Ovary (tissue), 9 donors: Measurements from ENCODE around the gene ARHGAP27. TPM values are rescaled to one million over a fixed set of nuclear protein-coding genes. Genes with fewer than 3 reads are reported as not detected.
A peak's percentile ranks its signal among the peaks of the same experiment; 100 is the strongest.

Experiments used
- DNase-seq, 5 donors: peaks; one replicate each; pipeline ENCODE4 v3.0.0-alpha.2; 2019 to 2020
- H3K27ac ChIP-seq, 2 donors: fragments of 200-600 bp; one replicate each; pipeline versions ENCODE4 v1.5.1 to v1.8.0; 2019 to 2022
- H3K27me3 ChIP-seq: fragments of 200-600 bp; one replicate; pipeline ENCODE4 v1.8.0; 2022
- H3K36me3 ChIP-seq: fragments of 200-600 bp; sonication (generic); one replicate; pipeline ENCODE4 v1.5.1; 2019
- H3K4me1 ChIP-seq: one replicate; pipeline ENCODE4 v1.8.1; 2013; ENCODE audit warnings: mild to moderate bottlenecking, moderate library complexity; ENCODE audit not compliant: insufficient read depth
- H3K4me3 ChIP-seq: fragments of 200-600 bp; sonication (generic); one replicate; pipeline ENCODE4 v1.5.1; 2017
- H3K9me3 ChIP-seq, 2 donors: fragments of 200-600 bp in 1 of 2; sonication (generic) in 1 of 2; one replicate each; pipeline versions ENCODE4 v1.5.1 to v1.8.1; 2013 to 2019; ENCODE audit warnings: mild to moderate bottlenecking in 1 of 2, moderate library complexity in 1 of 2
- EP300 ChIP-seq: sonication (generic); formaldehyde crosslinking; IDR thresholded peaks from one replicate; pipeline ENCODE4 v1.6.1; 2017; ENCODE audit warnings: antibody characterized with exemption
- POLR2A ChIP-seq: fragments of 450-650 bp; IDR thresholded peaks from one replicate; pipeline ENCODE4 v1.6.1; 2017; ENCODE audit warnings: antibody characterized with exemption, mild to moderate bottlenecking, moderate library complexity
- WGBS, 3 donors: extraction: QIAGEN DNeasy Blood & Tissue Kit in 1 of 3; methylation state at CpG; one replicate each; pipeline versions ENCODE4 v1.1.5 to v1.1.7; 2013 to 2017; 5-methylcytosine and 5-hydroxymethylcytosine counted together
- intact Hi-C, 4 donors: fragments of 100-400 bp; cut with DNase I; formaldehyde crosslinking; loops; one replicate each; pipeline versions ENCODE4 v1.11.0 to v1.15.1; 2022 to 2023
- polyA plus RNA-seq, 2 donors: library from polyadenylated mRNA; stranded (reverse); fragments of 200-250 nt in 1 of 2; fragments of 350-450 nt in 1 of 2; fragmentation: Illumina TruSeq in 1 of 2; extraction: RNeasy Lipid Tissue Mini Kit (QIAGEN cat#74804) in 1 of 2; gene quantifications; one replicate each; pipeline ENCODE4 v1.2.3, GENCODE V29; 2013 to 2014
- total RNA-seq, 7 donors: library from RNA; depleted of rRNA in 2 of 7; stranded (reverse); fragments of >200 nt in 2 of 7; fragmentation: NEBNext Ultra II Directional in 3 of 7; extraction: Animal tissue kit (Norgen Biotek cat#: 25700) in 3 of 7; gene quantifications; one replicate each; pipeline versions ENCODE4 v1.1.0 to v1.2.4, GENCODE V29; 2016 to 2023
- TF ChIP-seq, protein P1 (sequence below), 3 donors: fragments of 450-650 bp in 2 of 3; fragments of 200-600 bp in 1 of 3; IDR thresholded peaks; one replicate each; pipeline versions ENCODE4 v1.5.1 to v1.8.0; 2016 to 2022; ENCODE audit warnings: antibody characterized with exemption in 3 of 3, mild to moderate bottlenecking in 1 of 3
- donor health status: DM: no; HTN: no; CAD: no; lungs with moderate emphysema.
- donor health status: DM: no; HTN: no; CAD: no.
- donor health status: Bipolar disorder and iron deficiency.
- donor health status: DM: yes; HTN: yes; CAD: no.
- donor health status: DM: no; HTN: no; CAD: no.
- donor health status: DM: yes; HTN: yes; CAD: no.

ARHGAP27 gene
- total and polyA plus RNA-seq, 9 donors: 3.7 to 41.7 (median 8.7) TPM

DNA sequence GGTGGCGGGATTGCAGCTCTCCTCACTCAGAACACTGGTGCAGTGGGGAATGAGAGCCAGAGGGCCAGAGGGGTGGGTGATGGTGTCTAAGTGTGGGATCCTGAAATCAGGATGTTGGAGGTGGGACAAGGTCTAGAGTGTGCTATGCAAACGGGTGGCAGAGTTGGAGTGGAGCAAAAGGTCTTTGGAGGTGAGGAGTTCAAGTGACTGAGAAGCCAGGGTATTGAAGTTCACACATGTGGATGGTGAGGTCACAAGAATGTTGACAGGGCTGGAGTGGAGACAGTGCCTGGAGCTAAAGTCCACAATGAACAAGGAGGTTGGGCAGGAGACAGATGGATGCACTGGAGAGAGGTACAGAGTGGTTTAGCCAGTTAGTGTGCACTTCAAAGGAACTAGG is 77.6 kb downstream of the ARHGAP27 start:
- intact Hi-C loops: no loop called here
- no peaks in the 10 kb centered on the region for H3K27me3 ChIP-seq
- peak in 1 of 5 donors; percentile 2 for DNase-seq
- H3K27ac ChIP-seq: no peak overlapping the region
- H3K4me3 ChIP-seq: no peak overlapping the region
- WGBS, 3 donors: 51 to 62% (median 60%) methylated on average over 2 of the region's 2 CpGs
- TF ChIP-seq EP300 (no peak), POLR2A (no peak)
- TF ChIP-seq, protein P1, sequence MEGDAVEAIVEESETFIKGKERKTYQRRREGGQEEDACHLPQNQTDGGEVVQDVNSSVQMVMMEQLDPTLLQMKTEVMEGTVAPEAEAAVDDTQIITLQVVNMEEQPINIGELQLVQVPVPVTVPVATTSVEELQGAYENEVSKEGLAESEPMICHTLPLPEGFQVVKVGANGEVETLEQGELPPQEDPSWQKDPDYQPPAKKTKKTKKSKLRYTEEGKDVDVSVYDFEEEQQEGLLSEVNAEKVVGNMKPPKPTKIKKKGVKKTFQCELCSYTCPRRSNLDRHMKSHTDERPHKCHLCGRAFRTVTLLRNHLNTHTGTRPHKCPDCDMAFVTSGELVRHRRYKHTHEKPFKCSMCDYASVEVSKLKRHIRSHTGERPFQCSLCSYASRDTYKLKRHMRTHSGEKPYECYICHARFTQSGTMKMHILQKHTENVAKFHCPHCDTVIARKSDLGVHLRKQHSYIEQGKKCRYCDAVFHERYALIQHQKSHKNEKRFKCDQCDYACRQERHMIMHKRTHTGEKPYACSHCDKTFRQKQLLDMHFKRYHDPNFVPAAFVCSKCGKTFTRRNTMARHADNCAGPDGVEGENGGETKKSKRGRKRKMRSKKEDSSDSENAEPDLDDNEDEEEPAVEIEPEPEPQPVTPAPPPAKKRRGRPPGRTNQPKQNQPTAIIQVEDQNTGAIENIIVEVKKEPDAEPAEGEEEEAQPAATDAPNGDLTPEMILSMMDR (IDR thresholded peaks at IDR 0.05): no peak
- H3K9me3 ChIP-seq: no peaks in the 10 kb centered on the region
- no peaks in the 10 kb centered on the region for H3K36me3 ChIP-seq
- no peaks in the 10 kb centered on the region for H3K4me1 ChIP-seq

DNA sequence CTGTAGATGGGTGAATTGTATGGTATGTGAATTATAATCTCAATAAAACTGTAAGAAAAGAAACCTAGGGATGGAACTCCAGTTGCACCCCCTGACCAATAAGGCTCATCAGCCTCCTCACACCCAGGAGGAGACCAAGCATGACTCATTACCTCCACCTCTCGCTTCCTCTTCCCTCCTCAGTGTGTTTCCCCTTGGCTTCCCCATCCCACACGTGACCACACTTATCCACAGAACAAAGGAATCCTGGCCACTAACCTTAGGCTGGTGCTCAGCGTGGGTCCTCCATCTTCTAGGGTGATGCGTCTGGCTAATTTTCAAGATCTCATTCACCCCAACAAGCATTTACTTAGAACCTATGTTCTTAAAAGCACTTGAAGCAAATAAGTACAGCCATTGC is 79.6 kb downstream of the ARHGAP27 start:
- H3K4me1 ChIP-seq: no peaks in the 10 kb centered on the region
- WGBS, 3 donors: 79 to 86% (median 83%) methylated on average over 4 of the region's 4 CpGs
- H3K36me3 ChIP-seq: no peaks in the 10 kb centered on the region
- H3K4me3 ChIP-seq: no peak overlapping the region
- no peaks in the 10 kb centered on the region for H3K27me3 ChIP-seq
- peak in 1 of 5 donors; percentile 0 for DNase-seq
- TF ChIP-seq, protein P1 (IDR thresholded peaks at IDR 0.05): no peak
- no peak for TF ChIP-seq POLR2A
- no peak for TF ChIP-seq EP300
- no peak overlapping the region for H3K27ac ChIP-seq
- H3K9me3 ChIP-seq: no peaks in the 10 kb centered on the region
- intact Hi-C loops: no loop called here

DNA sequence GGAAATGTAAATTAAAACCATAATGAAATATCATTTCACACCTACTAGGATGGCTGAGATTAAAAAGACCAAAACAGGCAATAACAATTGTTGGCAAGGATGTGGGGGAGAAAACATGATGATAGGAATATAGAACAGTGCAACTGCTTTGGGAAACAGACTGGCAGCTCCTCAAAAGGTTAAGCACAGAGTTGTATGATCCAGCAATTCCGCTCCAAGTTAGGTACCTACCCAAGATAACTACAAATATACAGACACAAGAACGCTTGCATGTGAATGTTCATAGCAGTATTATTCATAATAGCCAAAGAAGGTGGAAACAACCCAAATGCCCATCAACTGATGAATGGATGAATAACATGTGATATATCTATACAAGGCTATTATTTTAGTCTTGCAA is 80.8 kb downstream of the ARHGAP27 start:
- Histone ChIP-seq H3K9me3 (no peaks in the 10 kb centered on the region), H3K27me3 (no peaks in the 10 kb centered on the region), H3K4me3 (no peak overlapping the region), H3K36me3 (no peaks in the 10 kb centered on the region), H3K27ac (no peak overlapping the region), H3K4me1 (no peaks in the 10 kb centered on the region)
- WGBS, 3 donors: 88 to 94% (median 94%) methylated on average over 2 of the region's 2 CpGs
- DNase-seq: no peak
- TF ChIP-seq EP300 (no peak), POLR2A (no peak)
- TF ChIP-seq, protein P1 (IDR thresholded peaks at IDR 0.05): no peak
- intact Hi-C loops: no loop called here

DNA sequence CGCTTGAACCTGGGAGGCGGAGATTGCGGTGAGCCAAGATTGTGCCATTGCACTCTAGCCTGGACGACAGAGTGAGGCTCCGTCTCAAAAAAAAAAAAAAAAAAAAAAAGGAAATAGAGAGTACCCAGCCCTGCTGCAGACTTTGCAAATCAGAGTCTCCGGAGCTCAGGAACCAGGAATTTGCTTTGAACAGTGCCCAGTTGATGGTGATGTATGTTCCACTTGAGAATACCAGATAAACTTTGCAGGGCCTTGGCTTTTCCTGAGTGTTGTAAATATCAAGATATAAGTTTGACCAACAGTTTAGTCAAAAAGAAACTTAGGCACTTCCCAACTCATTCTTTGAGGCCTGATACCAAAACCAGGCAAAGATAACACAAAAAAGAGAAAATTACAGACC is 85.2 kb downstream of the ARHGAP27 start:
- no peak overlapping the region for H3K27ac ChIP-seq
- no peak for DNase-seq
- H3K4me1 ChIP-seq: peaks cover 13% of the 10 kb centered on the region
- TF ChIP-seq, protein P1 (IDR thresholded peaks at IDR 0.05): no peak
- TF ChIP-seq EP300: no peak
- no peak for TF ChIP-seq POLR2A
- no peaks in the 10 kb centered on the region for H3K9me3 ChIP-seq
- no peak overlapping the region for H3K4me3 ChIP-seq
- intact Hi-C loops: no loop called here
- no peaks in the 10 kb centered on the region for H3K27me3 ChIP-seq
- WGBS, 3 donors: 69 to 79% (median 72%) methylated on average over 6 of the region's 6 CpGs
- H3K36me3 ChIP-seq: no peaks in the 10 kb centered on the region
